ENCODE measurements around the gene AMZ1. TPM values are rescaled to one million over a fixed set of nuclear protein-coding genes. Genes with fewer than 3 reads are reported as not detected.
A peak's percentile ranks its signal among the peaks of the same experiment; 100 is the strongest.

AMZ1 gene
- total RNA-seq, 1 donor from 2014 or later: 9.1 TPM

GRCh38 chr7:2761801-2762497 is 73.9 kb downstream of the AMZ1 start:
- Mint-ChIP-seq H3K9me3 (ENCODE audit: low read depth) (no peaks in the 10 kb centered on the region), H3K27ac (ENCODE audit: unreplicated experiment) (peak overlapping the region; percentile 93), H3K27me3 (ENCODE audit: low read depth) (no peaks in the 10 kb centered on the region), H3K4me3 (ENCODE audit: unreplicated experiment) (no peak overlapping the region), H3K36me3 (ENCODE audit: low read depth) (peaks cover 6% of the 10 kb centered on the region), H3K4me1 (ENCODE audit: low read depth) (peaks cover 70% of the 10 kb centered on the region)
- DNase-seq (ENCODE audit: low spot score): no peak
- no peak for TF ChIP-seq CTCF (IDR thresholded peaks at IDR 0.05)

GRCh38 chr7:2763597-2763996 is 75.6 kb downstream of the AMZ1 start:
- Mint-ChIP-seq H3K4me3 (ENCODE audit: unreplicated experiment) (no peak overlapping the region), H3K36me3 (ENCODE audit: low read depth) (peaks cover 10% of the 10 kb centered on the region), H3K4me1 (ENCODE audit: low read depth) (peaks cover 59% of the 10 kb centered on the region), H3K27ac (ENCODE audit: unreplicated experiment) (peak overlapping the region; percentile 84), H3K27me3 (ENCODE audit: low read depth) (no peaks in the 10 kb centered on the region), H3K9me3 (ENCODE audit: low read depth) (no peaks in the 10 kb centered on the region)
- DNase-seq (ENCODE audit: low spot score): no peak
- TF ChIP-seq CTCF (IDR thresholded peaks at IDR 0.05): no peak

- H3K4me1 Mint-ChIP-seq (ENCODE audit: low read depth): peaks cover 50% of the 10 kb centered on the region
- no peaks in the 10 kb centered on the region for H3K9me3 Mint-ChIP-seq (ENCODE audit: low read depth)
- no peaks in the 10 kb centered on the region for H3K27me3 Mint-ChIP-seq (ENCODE audit: low read depth)
- H3K36me3 Mint-ChIP-seq (ENCODE audit: low read depth): peaks cover 10% of the 10 kb centered on the region
- no peak overlapping the region for H3K4me3 Mint-ChIP-seq (ENCODE audit: unreplicated experiment)
- TF ChIP-seq CTCF (IDR thresholded peaks at IDR 0.05): no peak
- DNase-seq (ENCODE audit: low spot score): no peak
- H3K27ac Mint-ChIP-seq (ENCODE audit: unreplicated experiment): no peak overlapping the region
These were observed 76.6 kb downstream of the AMZ1 start for GRCh38 chr7:2764621-2765020.

Other genes starting within 250 kb of the AMZ1 start
- gene GRIFIN, start 211.8 kb upstream of the AMZ1 start, total RNA-seq: not detected in 3 replicates
- 36.7 to 39.9 TPM (median 39.9 TPM) in 3 replicates for gene LFNG, start 168.4 kb upstream of the AMZ1 start, total RNA-seq
- gene BRAT1, start 132.7 kb upstream of the AMZ1 start, total RNA-seq: 19.6 to 30.6 TPM (median 21.0 TPM) in 3 replicates
- 9.3 to 20.2 TPM (median 10.0 TPM) in 3 replicates for gene IQCE, start 129.2 kb upstream of the AMZ1 start, total RNA-seq
- 196 to 209 TPM (median 198 TPM) in 3 replicates for gene TTYH3, start 56.2 kb upstream of the AMZ1 start, total RNA-seq
- 77.5 to 111 TPM (median 108 TPM) in 3 replicates for gene GNA12, start 156.1 kb downstream of the AMZ1 start, total RNA-seq